DND-41 (cell line): ENCODE results near the gene SLC30A7.
"Not testable (repeated sequence)": the region's sequence is repeated elsewhere in the genome, so short reads cannot be mapped to it uniquely, and the experiment has no call there.

Experiments used
- ATAC-seq: fragments of 200-7000 bp; cut with Tn5 transposase; 3 replicates; pipeline ENCODE4 v1.9.1; 2021; ENCODE audit warnings: low read depth; ENCODE audit not compliant: insufficient read depth
- DNase-seq: peaks from one replicate; pipeline ENCODE4 v3.0.0-alpha.2; 2020
- H2AFZ ChIP-seq: 2 replicates; pipeline ENCODE4 v1.6.0; 2012; ENCODE audit warnings: low read depth, low read length
- H3K27ac ChIP-seq: 2 replicates; pipeline ENCODE4 v1.5.1; 2012; ENCODE audit warnings: low read length, inconsistent platforms
- H3K27me3 ChIP-seq: fragments of 200-600 bp; sonication (generic); 2 replicates; pipeline ENCODE4 v1.6.0; 2012; ENCODE audit warnings: low read length, mild to moderate bottlenecking, inconsistent platforms; ENCODE audit not compliant: insufficient read depth, poor library complexity
- H3K36me3 ChIP-seq: 2 replicates; pipeline ENCODE4 v1.5.1; 2012; ENCODE audit warnings: low read length, inconsistent platforms; ENCODE audit not compliant: insufficient read depth
- H3K4me1 ChIP-seq: 2 replicates; pipeline ENCODE4 v1.5.1; 2012; ENCODE audit warnings: mild to moderate bottlenecking, low read length; ENCODE audit not compliant: insufficient read depth
- H3K4me2 ChIP-seq: 2 replicates; pipeline ENCODE4 v1.6.0; 2012; ENCODE audit warnings: mild to moderate bottlenecking, moderate library complexity, low read length, inconsistent platforms; ENCODE audit not compliant: insufficient read depth
- H3K4me3 ChIP-seq, 2 experiments: fragments of 200-600 bp in 1 of 2; shearing (Covaris generic) in 1 of 2; 2 replicates each; pipeline ENCODE4 v1.5.1; 2012 to 2016; ENCODE audit warnings: inconsistent platforms in 2 of 2, low read length in 2 of 2, mild to moderate bottlenecking in 2 of 2, low read depth in 1 of 2, moderate library complexity in 1 of 2
- H3K79me2 ChIP-seq: 2 replicates; pipeline ENCODE4 v1.6.0; 2012; ENCODE audit warnings: low read length, inconsistent platforms; ENCODE audit not compliant: insufficient read depth
- H3K9ac ChIP-seq: 2 replicates; pipeline ENCODE4 v1.6.0; 2012; ENCODE audit warnings: low read depth, mild to moderate bottlenecking, inconsistent platforms, low read length, moderate library complexity
- H3K9me3 ChIP-seq: 2 replicates; pipeline ENCODE4 v1.5.1; 2012; ENCODE audit warnings: low read length, moderate library complexity, mild to moderate bottlenecking, inconsistent platforms; ENCODE audit not compliant: insufficient read depth, severe bottlenecking
- H4K20me1 ChIP-seq: 2 replicates; pipeline ENCODE4 v1.6.0; 2012; ENCODE audit warnings: low read length; ENCODE audit not compliant: insufficient read depth
- CTCF ChIP-seq: IDR thresholded peaks from 2 replicates; pipeline ENCODE4 v1.5.1; 2012; ENCODE audit warnings: borderline replicate concordance, low read length, moderate library complexity, mild to moderate bottlenecking; ENCODE audit not compliant: poor library complexity, severe bottlenecking; ENCODE audit errors: extremely low read depth
- EZH2 ChIP-seq: IDR thresholded peaks from 3 replicates; pipeline ENCODE4 v1.6.1; 2012; ENCODE audit warnings: borderline replicate concordance, low read depth, mild to moderate bottlenecking, moderate library complexity, low read length, inconsistent platforms; ENCODE audit not compliant: severe bottlenecking

SLC30A7 gene

GRCh38 chr1:100950337-100950736 is 54.4 kb downstream of the SLC30A7 start:
- H3K27me3 ChIP-seq: no peaks in the 10 kb centered on the region
- H3K79me2 ChIP-seq: peaks cover 4% of the 10 kb centered on the region; the same call in 1 of the 2 replicates
- H4K20me1 ChIP-seq: 0 out of 2 replicates have a peak, but pooled peaks cover 4% of the 10 kb centered on the region
- peaks cover 31% of the 10 kb centered on the region for H3K36me3 ChIP-seq
- H3K4me3 ChIP-seq: no peak overlapping the region
- ATAC-seq (no peak), DNase-seq (no peak)
- no peak for TF ChIP-seq CTCF
- no peak for TF ChIP-seq EZH2
- H3K9me3 ChIP-seq: no peaks in the 10 kb centered on the region
- no peak overlapping the region for H3K4me2 ChIP-seq
- no peak overlapping the region for H3K27ac ChIP-seq
- H3K4me1 ChIP-seq: peaks cover 4% of the 10 kb centered on the region
- no peak overlapping the region for H3K9ac ChIP-seq
- no peak overlapping the region for H2AFZ ChIP-seq

GRCh38 chr1:100950781-100951180 is 54.9 kb downstream of the SLC30A7 start:
- peaks cover 4% of the 10 kb centered on the region for H3K4me1 ChIP-seq
- H3K79me2 ChIP-seq: peaks cover 4% of the 10 kb centered on the region; the same call in 1 of the 2 replicates
- no peak overlapping the region for H3K9ac ChIP-seq
- no peak overlapping the region for H2AFZ ChIP-seq
- peaks cover 31% of the 10 kb centered on the region for H3K36me3 ChIP-seq
- no peak overlapping the region for H3K27ac ChIP-seq
- H3K27me3 ChIP-seq: no peaks in the 10 kb centered on the region
- DNase-seq (no peak), ATAC-seq (no peak)
- H3K9me3 ChIP-seq: no peaks in the 10 kb centered on the region
- TF ChIP-seq CTCF (no peak), EZH2 (no peak)
- no peak overlapping the region for H3K4me2 ChIP-seq
- H4K20me1 ChIP-seq: 0 out of 2 replicates have a peak, but pooled peaks cover 4% of the 10 kb centered on the region
- no peak overlapping the region for H3K4me3 ChIP-seq

- ATAC-seq (no peak), DNase-seq (no peak)
- Histone ChIP-seq H3K4me1 (peaks cover 4% of the 10 kb centered on the region), H3K27me3 (no peaks in the 10 kb centered on the region), H3K4me2 (no peak overlapping the region), H3K9ac (no peak overlapping the region), H2AFZ (no peak overlapping the region), H3K36me3 (peaks cover 31% of the 10 kb centered on the region), H4K20me1 (0 out of 2 replicates have a peak, but pooled peaks cover 4% of the 10 kb centered on the region), H3K4me3 (no peak overlapping the region), H3K9me3 (no peaks in the 10 kb centered on the region), H3K27ac (no peak overlapping the region), H3K79me2 (peaks cover 4% of the 10 kb centered on the region; the same call in 1 of the 2 replicates)
- TF ChIP-seq CTCF: no peak
- no peak for TF ChIP-seq EZH2
Observed at GRCh38 chr1:100952104-100952745, 56.3 kb downstream of the SLC30A7 start.

- not testable (repeated sequence) for H3K79me2 ChIP-seq, H3K4me3 ChIP-seq, H3K27ac ChIP-seq, DNase-seq, ATAC-seq, H3K27me3 ChIP-seq, H3K4me1 ChIP-seq, H3K4me2 ChIP-seq, H3K9me3 ChIP-seq, H2AFZ ChIP-seq, H3K9ac ChIP-seq, H4K20me1 ChIP-seq
- H3K36me3 ChIP-seq: peaks cover 31% of the 10 kb centered on the region
Observed at GRCh38 chr1:100952970-100953369, 57.1 kb downstream of the SLC30A7 start.
